Gastroesophageal sphincter (tissue), 3 donors: Measurements from ENCODE around the gene ADAMTS12.

Experiments
- EP300 ChIP-seq: sonication (generic); formaldehyde crosslinking; IDR thresholded peaks from one replicate; pipeline ENCODE4 v1.6.1; 2017; ENCODE audit warnings: antibody characterized with exemption, mild to moderate bottlenecking
- POLR2A ChIP-seq, 2 donors: fragments of 450-650 bp; IDR thresholded peaks; one replicate each; pipeline ENCODE4 v1.6.1; 2017; ENCODE audit warnings: antibody characterized with exemption in 2 of 2, mild to moderate bottlenecking in 2 of 2, moderate library complexity in 1 of 2
- POLR2AphosphoS5 ChIP-seq: sonication (generic); formaldehyde crosslinking; IDR thresholded peaks from one replicate; pipeline ENCODE4 v1.6.1; 2017; ENCODE audit warnings: antibody characterized with exemption
- TF ChIP-seq, protein P1 (sequence below), 4 experiments: fragments of 200-600 bp in 2 of 4; fragments of 450-650 bp in 2 of 4; sonication (generic) in 1 of 4; IDR thresholded peaks; one replicate each; pipeline ENCODE4 v1.5.1; 2017 to 2019; ENCODE audit warnings: antibody characterized with exemption in 4 of 4, mild to moderate bottlenecking in 2 of 4, moderate library complexity in 2 of 4

DNA sequence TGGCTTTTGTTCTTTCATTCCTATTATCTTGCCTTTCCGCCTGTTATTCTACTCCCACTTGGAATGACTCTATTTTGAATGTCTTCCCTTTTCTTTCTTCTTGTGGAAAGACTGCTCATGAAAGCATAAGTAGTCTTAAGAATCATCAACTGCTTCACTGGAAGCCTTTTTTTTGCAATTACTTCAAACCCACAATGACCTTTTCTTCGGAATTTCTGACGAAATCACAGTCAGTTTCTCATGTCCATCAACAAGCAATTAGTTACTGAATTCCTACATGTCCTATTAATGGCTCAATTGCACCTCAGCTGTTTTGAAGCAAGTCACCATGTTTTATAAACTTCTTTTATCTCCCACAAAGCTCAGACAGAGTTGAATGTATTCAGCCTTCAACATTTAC is 254.8 kb downstream of the ADAMTS12 start:
- TF ChIP-seq, protein P1, sequence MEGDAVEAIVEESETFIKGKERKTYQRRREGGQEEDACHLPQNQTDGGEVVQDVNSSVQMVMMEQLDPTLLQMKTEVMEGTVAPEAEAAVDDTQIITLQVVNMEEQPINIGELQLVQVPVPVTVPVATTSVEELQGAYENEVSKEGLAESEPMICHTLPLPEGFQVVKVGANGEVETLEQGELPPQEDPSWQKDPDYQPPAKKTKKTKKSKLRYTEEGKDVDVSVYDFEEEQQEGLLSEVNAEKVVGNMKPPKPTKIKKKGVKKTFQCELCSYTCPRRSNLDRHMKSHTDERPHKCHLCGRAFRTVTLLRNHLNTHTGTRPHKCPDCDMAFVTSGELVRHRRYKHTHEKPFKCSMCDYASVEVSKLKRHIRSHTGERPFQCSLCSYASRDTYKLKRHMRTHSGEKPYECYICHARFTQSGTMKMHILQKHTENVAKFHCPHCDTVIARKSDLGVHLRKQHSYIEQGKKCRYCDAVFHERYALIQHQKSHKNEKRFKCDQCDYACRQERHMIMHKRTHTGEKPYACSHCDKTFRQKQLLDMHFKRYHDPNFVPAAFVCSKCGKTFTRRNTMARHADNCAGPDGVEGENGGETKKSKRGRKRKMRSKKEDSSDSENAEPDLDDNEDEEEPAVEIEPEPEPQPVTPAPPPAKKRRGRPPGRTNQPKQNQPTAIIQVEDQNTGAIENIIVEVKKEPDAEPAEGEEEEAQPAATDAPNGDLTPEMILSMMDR (IDR thresholded peaks at IDR 0.05): no peak
- TF ChIP-seq EP300: no peak
- TF ChIP-seq POLR2A (IDR thresholded peaks at IDR 0.05): no peak
- no peak for TF ChIP-seq POLR2AphosphoS5
